DMS 273 treated with DMSO at 0.1 percent for 48 hours (cell line): ENCODE data around the gene IL3RA.
"Not testable (repeated sequence)": the region's sequence is repeated elsewhere in the genome, so short reads cannot be mapped to it uniquely, and the experiment has no call there.

Experiments
- DNase-seq: peaks from one replicate; lab custom pipeline; 2025; lab: John Stamatoyannopoulos, UW

The IL3RA gene

DNA sequence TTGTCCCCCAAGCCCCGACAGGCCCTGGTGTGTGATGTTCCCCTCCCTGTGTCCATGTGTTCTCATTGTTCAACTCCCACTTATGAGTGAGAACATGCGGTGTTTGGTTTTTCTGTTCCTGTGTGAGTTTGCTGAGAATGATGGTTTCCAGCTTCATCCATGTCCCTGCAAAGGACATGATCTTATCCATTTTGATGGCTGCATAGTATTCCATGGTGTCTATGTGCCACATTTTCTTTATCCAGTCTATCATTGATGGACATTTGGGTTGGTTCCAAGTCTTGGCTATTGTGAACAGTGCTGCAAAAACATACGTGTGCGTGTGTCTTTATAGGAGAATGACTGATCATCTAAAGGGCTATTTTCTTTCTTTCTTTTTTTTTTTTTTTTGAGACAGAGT is 4.2 kb upstream of the IL3RA start:
- not testable (repeated sequence) for DNase-seq

DNA sequence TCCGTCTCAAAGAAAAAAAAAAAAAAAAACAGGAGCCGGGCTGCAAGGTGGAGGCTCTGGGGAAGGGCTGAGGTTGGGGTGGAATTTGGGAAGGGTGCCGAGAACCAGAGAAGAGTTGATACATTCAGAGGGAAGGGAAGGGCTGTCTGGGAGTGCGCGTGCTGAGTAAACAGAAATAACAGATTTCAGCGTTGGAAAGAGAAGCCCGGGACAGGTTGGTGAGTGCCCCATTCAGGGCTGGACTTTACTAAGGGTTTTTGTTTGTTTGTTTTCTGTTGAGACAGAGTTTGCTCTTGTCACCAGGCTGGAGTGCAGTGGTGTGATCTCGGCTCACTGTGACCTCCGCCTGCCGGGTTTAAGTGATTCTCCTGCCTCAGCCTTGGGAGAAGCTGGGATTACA is 1.7 kb upstream of the IL3RA start:
- no peak for DNase-seq

DNA sequence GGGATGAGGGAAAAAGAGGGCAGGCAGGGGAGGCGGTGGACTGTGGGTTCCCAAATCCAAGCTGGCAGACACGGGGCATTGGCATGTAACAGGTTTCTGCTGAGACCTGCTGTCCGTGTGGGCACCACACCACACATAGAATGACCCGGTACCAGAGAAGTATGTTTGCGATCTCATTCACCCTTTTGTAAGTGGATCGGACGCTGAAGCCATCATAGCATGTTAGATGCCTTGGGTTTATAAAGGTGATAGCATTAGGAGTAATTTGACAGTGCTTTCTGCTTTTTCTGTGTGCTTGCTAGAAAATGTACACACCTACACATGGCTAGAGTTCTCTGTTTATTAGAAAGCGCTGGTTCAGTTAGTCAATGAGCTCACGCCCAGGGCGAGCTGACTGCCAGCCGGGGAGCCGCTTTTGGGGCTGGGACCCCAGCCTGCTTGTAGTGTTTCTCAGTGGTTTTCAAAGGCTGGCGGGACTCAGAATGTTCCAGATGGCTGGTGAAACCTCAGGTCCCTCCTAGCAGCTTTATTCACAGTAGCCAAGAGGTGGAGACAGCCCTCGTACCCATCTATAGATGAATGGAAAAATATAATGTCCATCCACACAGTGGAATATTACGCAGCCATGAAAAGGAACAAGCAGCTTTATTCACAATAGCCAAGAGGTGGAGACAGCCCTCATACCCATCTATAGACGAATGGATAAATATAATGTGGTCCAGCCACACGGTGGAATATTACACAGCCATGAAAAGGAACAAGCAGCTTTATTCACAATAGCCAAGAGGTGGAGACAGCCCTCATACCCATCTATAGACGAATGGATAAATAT is 579 bp downstream of the IL3RA start:
- DNase-seq, result no peak

DNA sequence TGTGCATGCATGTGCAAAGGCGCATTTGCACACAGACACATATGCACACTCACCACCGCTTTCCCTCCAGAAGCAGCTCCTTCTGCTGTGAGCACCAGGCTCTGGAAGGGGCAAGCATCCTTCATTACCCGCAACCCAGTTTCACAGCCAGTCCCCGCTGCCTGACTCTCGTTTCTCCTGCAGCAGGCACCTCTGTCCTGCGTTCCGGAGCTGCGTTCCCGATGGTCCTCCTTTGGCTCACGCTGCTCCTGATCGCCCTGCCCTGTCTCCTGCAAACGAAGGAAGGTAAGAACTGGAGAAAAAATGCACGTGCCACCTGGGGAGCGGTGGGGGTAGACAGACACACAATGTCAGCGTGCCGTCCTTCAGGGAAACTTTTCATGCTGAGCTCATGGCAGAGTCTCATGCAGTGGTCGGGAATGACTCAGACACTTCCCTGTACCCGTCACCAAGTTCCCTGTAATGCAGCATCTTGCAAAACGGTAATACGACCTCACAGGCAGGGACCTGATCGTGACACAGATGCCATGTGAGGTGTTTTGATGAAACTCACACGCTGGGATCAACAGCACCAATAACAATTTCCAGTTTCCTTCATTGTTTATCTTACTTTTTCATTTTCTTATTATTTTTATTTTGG is 5.1 kb downstream of the IL3RA start:
- no peak for DNase-seq

DNA sequence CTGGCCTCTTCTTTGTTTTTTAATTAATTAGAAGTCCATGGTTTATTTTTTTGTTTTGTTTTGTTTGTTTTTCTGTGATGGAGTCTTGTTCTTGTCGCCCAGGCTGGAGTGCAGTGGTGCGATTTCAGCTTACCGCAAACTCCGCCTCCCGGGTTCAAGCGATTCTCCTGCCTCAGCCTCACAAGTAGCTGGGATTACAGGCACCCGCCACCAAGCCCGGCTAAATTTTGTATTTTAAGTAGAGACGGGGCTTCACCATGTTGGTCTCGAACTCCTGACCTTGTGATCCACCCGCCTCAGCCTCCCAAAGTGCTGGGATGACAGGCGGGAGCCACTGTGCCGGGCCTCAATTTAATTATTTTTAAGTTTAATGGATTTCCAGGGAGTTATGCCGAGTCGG is 13.0 kb downstream of the IL3RA start:
- not testable (repeated sequence) for DNase-seq

DNA sequence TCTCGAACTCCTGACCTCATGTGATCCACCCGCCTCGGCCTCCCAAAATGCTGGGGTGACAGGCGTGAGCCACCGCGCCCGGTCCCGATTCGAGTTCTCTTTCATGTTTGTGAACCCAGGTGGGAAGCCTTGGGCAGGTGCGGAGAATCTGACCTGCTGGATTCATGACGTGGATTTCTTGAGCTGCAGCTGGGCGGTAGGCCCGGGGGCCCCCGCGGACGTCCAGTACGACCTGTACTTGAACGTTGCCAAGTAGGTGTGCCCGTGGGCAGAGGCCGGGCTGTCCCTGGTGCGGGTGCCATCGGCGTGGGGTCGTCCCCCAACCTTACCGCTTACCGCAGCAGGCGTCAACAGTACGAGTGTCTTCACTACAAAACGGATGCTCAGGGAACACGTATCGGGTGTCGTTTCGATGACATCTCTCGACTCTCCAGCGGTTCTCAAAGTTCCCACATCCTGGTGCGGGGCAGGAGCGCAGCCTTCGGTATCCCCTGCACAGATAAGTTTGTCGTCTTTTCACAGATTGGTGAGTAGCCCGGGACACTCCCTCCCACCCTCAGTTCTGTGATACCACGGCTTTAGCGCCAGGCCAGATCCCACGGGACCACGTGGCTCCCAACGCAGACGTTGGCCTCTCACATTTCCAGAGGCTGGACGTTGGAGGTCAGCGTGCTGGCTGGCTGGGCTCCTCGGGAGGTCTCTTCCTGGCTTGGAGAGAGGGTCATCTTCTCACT is 15.6 kb downstream of the IL3RA start:
- DNase-seq, result no peak

DNA sequence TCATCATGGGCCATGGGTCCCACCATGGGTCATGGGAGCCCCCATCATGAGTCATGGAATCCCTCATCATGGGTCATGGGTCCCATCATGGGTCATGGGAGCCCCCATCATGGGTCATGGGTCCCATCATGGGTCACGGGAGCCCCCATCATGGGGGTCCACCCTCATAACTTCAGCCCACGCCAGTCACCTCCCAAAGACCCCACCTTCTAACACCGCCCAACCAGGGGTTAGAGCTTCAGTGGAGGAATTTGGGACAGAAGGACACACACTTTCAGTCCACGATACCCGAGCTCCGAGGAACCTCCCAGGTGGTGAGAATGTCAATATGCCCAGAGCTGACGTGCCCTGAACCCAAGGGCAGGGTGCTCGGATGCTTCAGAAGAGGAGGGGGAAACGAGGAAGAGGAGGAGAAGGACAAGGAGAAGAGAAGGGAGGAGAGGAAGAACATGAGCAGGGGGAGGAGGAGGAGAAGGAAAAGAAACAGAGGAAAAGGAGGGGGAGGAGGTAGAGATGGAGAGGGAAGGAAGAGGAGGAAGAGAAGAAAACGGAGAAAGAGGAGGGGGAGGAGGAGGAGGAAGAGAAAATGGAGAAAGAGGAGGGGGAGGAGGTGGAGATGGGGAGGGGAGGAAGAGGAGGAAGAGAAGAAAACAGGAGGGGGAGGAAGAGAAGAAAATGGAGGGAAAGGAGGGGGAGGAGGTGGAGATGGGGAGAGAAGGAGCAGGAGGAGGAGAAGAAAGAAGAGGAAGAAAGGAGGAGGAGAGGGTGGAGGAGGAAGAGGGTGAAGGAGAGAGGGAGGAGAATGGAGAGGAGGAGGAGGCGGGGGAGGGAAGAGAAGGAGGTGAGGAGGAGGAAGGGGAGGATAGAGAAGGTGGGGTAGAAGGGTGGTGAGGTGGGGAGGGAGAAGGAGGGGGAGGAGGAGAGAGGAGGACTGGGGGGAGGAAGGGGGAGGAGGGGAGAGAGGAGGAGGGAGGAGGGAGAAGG is 17.7 kb downstream of the IL3RA start:
- no peak for DNase-seq

DNA sequence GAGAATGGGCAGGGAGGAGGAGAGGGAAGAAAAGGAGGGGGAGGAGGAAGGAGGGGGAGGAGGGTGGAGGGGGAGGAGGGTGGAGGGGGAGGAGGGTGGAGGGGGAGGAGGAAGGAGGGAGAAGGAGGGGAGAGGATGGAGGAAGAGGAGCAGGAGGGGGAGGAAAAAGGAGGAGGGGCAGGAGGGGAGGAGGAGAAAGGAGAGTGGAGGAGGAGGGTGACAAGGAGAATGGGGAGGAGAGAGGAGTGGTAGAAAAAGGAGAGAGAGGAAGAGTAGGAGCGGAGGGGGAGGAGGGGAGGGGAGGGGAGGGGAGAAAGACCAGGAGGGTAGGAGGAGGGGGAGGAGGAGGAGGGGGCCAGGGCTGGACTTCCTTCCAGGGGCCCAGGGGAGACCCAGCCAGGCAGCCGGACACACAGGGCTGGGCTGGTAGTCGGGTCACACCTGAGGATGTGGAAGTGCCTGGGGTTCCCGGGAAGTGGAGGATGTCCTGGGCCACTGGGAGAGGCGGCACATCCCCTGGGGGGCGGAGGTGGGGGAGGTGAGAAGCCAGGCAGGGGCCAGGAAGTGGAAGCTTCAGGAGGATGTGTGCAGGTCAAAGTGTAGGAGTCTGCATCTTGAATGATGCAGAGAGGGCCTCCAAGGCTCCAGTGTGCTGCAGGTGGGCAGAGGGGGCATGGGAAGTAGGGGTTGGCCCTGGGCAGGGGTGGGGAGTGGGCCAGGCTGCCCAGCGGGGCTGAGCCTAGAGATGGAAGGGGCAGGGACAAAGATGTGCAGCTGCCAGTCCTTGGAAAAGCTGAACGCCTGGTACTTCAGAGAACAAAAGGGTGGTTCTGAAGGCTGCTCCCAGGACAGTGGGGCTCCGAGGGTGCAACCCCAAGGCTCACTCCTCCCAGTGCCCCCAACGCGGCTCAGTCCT is 18.8 kb downstream of the IL3RA start:
- DNase-seq, result no peak

DNA sequence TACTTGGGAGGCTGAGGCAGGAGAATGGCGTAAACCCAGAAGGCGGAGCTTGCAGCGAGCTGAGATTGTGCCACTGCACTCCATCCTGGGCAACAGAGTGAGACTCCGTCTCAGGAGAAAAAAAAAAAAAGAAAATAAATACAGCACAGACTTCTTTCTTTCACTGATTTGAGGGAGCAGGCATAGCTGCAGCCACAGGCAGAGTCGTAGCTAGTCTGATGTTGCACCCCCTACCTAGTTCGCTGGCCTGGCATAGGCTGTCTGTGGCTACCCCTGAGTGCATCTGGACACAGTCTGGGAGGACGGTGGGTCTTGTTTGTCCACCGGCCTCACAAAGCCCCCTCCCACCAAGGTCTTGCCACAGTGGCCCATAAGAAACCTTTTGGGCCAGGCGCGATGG is 21.4 kb downstream of the IL3RA start:
- no peak for DNase-seq

DNA sequence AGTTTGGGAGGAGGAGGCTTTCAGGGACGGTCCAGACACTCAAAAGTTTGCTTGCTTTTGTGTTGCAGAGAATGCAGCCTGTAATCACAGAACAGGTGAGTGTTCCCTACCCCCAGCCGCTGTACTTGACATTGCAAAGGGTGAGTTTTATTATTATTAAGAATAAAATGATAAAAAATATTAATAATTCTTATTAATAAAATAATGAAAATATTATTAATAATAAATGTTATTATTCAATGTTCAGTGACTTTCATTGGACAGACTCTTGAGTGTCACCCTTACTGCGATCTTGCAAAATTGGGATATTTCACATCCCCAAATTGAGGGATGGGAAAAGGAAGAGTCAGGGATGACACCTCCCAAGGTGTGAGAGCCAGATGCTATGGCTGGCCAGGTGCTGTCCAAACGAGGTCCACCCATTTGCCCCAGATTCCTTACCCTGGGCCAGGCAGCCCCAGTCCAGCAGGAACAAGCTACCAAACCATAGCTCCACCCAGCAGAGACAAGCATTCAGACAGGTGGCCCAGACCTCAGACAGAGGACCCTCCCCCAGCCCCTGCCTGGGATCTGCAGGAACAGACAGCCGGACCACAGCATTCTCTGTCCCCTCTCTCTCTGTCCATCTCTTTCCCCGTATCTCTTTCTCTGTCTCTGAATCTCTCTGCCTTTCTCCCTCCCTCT is 22.4 kb downstream of the IL3RA start:
- DNase-seq, result no peak

DNA sequence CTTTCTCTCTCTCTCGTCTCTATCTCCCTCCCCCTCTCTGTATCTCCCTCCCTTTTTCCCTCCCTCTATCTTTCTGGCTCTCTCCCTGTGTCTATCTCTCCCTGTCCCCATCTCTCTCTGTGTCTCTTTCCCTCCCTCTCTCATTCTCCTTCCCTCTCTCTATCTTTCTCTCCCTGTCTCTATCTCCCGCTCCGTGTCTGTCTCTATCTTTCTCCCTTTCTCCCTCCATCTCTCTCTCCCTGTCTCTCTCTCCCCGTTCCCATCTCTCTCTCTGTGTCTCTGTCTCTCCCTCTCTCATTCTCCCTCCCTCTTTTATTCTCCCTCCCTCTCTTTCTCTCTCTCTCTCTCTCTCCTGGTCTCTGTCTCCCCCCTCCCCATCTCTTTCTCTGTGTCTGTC is 22.9 kb downstream of the IL3RA start:
- DNase-seq, result no peak

DNA sequence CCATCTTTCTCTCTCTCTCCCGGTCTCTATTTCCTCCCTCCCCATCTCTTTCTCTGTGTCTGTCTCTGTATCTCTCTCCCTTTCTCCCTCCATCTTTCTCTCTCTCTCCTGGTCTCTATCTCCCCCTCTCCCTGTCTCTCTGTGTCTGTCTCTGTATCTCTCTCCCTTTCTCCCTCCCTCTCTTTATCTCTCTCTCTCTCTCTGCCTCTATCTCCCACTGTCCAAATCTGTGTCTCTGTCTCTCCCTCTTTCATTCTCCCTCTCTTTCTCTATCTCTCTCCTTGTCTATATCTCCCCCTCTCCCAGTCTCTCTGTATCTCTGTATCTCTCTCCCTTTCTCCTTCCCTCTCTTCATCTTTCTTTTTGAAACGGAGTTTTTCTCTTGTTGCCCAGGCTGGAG is 23.6 kb downstream of the IL3RA start:
- no peak for DNase-seq

DNA sequence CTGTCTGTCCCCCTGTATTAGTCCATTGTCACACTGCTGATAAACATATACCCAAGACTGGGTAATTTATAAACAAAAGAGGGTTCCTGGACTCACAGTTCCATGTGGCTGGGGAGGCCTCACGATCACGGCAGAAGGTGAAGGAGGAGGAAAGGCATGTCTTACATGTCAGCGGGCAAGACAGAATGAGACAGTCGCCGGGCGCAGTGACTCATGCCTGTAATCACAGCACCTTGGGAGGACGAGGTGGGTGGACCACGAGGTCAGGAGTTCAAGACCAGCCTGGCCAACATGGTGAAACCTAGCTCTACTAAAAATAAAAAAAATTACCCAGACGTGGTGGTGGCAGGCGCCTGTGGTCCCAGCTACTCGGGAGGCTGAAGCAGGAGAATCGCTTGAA is 24.7 kb downstream of the IL3RA start:
- DNase-seq, result no peak

DNA sequence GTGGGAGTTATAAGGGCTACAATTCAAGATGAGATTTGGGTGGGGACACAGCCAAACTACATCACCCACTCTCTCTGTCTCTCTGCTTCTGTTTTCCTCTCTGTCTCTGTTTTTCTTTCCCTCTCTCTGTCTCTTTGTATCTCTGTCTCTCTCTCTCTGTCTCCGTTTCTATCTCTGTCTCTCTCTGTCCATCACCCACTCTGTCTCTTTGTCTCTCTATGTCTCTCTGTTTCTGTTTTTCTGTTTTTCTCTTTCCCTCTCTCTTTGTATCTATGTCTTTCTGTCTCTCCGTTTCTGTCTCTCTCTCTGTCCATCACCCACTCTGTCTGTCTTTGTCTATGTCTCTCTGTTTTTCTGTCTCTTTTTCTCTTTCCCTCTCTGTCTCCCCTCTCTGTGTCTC is 25.3 kb downstream of the IL3RA start:
- no peak for DNase-seq

DNA sequence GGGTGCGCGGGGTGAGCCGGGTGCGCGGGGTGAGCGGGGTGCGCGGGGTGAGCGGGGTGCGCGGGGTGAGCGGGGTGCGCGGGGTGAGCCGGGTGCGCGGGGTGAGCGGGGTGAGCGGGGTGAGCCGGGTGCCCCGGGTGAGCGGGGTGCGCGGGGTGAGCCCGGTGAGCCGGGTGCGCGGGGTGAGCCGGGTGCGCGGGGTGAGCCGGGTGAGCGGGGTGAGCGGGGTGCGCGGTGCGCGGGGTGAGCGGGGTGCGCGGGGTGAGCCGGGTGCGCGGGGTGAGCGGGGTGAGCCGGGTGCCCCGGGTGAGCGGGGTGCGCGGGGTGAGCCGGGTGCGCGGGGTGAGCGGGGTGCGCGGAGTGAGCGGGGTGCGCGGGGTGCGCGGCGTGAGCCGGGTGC is 29.8 kb downstream of the IL3RA start:
- DNase-seq, result not testable (repeated sequence)

DNA sequence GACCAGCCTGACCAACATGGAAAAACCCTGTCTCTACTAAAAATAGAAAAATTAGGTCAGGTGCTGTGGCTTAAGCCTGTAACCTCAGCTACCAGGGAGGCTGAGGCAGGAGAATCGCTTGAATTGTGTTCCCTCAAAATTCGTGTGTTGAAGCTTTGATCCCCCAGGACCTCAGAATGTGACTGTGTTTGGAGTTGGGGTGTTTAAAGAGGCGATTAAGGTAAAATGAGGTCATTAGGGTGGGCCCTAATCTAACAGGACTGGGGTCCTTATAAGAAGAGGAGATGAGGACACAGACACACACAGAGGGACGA is 31.8 kb downstream of the IL3RA start:
- no peak for DNase-seq

DNA sequence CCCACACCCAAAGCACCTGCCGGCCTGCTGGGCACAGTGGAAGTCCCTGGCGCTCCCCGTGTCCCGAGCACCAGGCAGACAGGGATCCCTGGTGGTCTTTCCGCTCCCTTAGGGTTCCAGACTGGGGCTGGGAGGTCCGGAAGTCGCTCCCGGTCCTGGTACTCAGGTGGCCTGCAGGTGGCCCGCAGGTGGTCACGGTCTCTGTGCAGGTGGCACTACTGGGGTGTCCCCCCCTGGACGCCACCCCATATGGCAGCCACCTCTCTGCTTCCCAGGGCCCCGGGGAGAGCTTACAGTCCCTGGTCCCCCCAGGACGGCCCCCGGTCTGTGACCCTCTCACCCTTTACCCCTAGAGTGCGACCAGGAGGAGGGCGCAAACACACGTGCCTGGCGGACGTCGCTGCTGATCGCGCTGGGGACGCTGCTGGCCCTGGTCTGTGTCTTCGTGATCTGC is 41.7 kb downstream of the IL3RA start:
- no peak for DNase-seq

DNA sequence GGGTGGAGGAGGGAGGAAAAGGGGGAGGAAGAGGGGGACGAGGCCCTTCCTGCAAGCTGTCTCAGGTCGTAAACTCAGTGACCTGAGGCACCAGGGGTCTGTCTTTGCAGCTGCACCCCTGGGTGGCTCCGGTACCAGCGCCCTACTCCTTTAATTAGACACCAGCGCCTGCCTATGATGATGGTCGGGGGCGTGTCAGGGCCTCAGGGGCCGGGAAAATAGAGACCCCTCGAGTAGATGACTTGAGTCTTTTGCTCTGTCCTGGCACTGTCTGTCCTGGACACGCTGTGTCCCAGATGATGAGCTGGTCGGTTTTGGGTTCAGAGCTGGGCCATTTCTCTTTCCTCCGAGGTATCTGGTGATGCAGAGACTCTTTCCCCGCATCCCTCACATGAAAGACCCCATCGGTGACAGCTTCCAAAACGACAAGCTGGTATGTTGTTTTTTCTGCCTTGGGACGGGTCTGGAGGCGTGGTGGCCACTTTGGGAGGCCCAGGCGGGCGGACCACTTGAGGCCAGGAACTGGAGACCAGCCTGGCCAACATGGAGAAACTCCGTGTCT is 44.2 kb downstream of the IL3RA start:
- DNase-seq, result no peak

DNA sequence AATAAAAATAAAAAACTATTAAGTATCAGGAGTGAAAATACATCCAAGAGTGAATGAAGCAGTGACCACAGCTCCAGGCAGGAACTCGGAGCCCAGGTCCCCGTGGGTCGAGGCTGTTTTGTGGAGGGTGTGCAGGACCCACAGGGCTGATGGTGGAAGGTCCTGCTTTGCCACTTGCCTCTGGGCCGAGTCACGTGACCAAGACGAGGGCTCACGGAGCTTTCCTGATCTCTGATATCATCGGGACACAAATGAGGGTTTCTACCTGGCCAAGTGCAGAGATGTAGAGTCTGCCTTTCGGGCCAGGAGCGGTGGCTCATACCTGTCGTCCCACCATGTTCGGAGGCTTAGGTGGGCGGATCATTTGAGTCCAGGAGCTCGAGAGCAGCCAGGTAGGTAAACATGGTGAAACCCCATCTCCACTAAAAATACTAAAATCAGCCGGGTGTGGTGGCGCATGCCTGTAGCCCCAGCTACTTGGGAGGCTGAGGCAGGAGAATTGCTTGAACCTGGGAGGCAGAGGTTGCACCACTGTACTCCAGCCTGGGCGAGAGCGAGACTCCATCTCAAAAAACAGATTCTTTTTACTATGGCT is 48.2 kb downstream of the IL3RA start:
- DNase-seq, result no peak
